ENCODE results near the gene THEMIS2. TPM values are rescaled to one million over a fixed set of nuclear protein-coding genes. Genes with fewer than 3 reads are reported as not detected.
A peak's percentile ranks its signal among the peaks of the same experiment; 100 is the strongest.

THEMIS2 gene
- total and polyA plus RNA-seq, 2 of the 13 experiments (the other 11 are each of a cell fraction or from before 2014, with no cell fraction given): 0.38 to 1.5 TPM

- TF ChIP-seq ZBTB25 (CRISPR knock-in tag; IDR thresholded peaks at IDR 0.05): 0 out of 2 replicates have a peak, but pooled peaks have one; percentile 25
- TF ChIP-seq LRRFIP1 (CRISPR knock-in tag; conservative IDR thresholded peaks at IDR 0.05): no peak
- no peak for TF ChIP-seq ZNF451 (CRISPR knock-in tag; IDR thresholded peaks at IDR 0.05)
- TF ChIP-seq ZNF564 (CRISPR knock-in tag; IDR thresholded peaks at IDR 0.05): no peak
- peak; percentile 58 for TF ChIP-seq ZNF263 (CRISPR knock-in tag; IDR thresholded peaks at IDR 0.05)
- no peak for TF ChIP-seq ZNF407 (CRISPR knock-in tag; IDR thresholded peaks at IDR 0.05; ENCODE audit: not compliant biosample characterization)
- TF ChIP-seq TAF1 (CRISPR knock-in tag; IDR thresholded peaks at IDR 0.05): no peak
- no peak for TF ChIP-seq ZSCAN12 (CRISPR knock-in tag; IDR thresholded peaks at IDR 0.05)
- no peak for TF ChIP-seq LCORL (IDR thresholded peaks at IDR 0.05)
- no peak; the same call in 1 of the 2 replicates for TF ChIP-seq LCORL (CRISPR knock-in tag; IDR thresholded peaks at IDR 0.05)
- TF ChIP-seq JUND (CRISPR knock-in tag; IDR thresholded peaks at IDR 0.05): no peak
- TF ChIP-seq ZNF350 (CRISPR knock-in tag; IDR thresholded peaks at IDR 0.05; ENCODE audit: borderline replicate concordance, low read depth): 0 out of 2 replicates have a peak, but pooled peaks have one; percentile 31
- no peak; the same call in 1 of the 2 replicates for TF ChIP-seq ZNF574 (CRISPR knock-in tag; IDR thresholded peaks at IDR 0.05)
- no peak for TF ChIP-seq ZFP41 (CRISPR knock-in tag; IDR thresholded peaks at IDR 0.05; ENCODE audit: borderline replicate concordance)
Measured at GRCh38 chr1:27858072-27858948, 14.0 kb upstream of the THEMIS2 start (continued).

All from HepG2 (cell line).